Right atrium auricular region (tissue), 2 donors: ENCODE results near the gene RNF220. TPM values are rescaled to one million over a fixed set of nuclear protein-coding genes. Genes with fewer than 3 reads are reported as not detected.

Experiments used
- DNase-seq: peaks from one replicate; pipeline ENCODE4 v3.0.0-alpha.2; 2019; ENCODE audit warnings: low spot score
- H3K27ac ChIP-seq, 2 donors: fragments of 200-600 bp; sonication (generic); 1 replicate in 1 of 2; 2 replicates in 1 of 2; pipeline ENCODE4 v1.5.1; 2016 to 2019
- H3K27me3 ChIP-seq, 2 donors: fragments of 200-600 bp; sonication (generic); one replicate each; pipeline versions ENCODE4 v1.5.1 to v1.6.0; 2017 to 2019
- H3K36me3 ChIP-seq: fragments of 200-600 bp; sonication (generic); one replicate; pipeline ENCODE4 v1.5.1; 2016
- H3K4me1 ChIP-seq, 2 donors: fragments of 200-600 bp; sonication (generic); one replicate each; pipeline versions ENCODE4 v1.5.1 to v1.6.0; 2017 to 2019
- H3K4me3 ChIP-seq, 2 donors: fragments of 200-600 bp; sonication (generic); 1 replicate in 1 of 2; 2 replicates in 1 of 2; pipeline ENCODE4 v1.5.1; 2017 to 2019; ENCODE audit warnings: mild to moderate bottlenecking in 1 of 2, moderate library complexity in 1 of 2
- H3K9me3 ChIP-seq, 2 donors: fragments of 200-600 bp; sonication (generic); one replicate each; pipeline ENCODE4 v1.5.1; 2019
- CTCF ChIP-seq, 2 donors: fragments of 200-600 bp; sonication (generic); IDR thresholded peaks; one replicate each; pipeline ENCODE4 v1.5.1; 2019; ENCODE audit warnings: antibody characterized with exemption in 2 of 2
- total RNA-seq, 2 donors: library from RNA; depleted of rRNA; stranded (reverse); fragments of >200 nt; gene quantifications; one replicate each; pipeline ENCODE4 v1.1.0, GENCODE V29; 2016

The RNF220 gene
- total RNA-seq, 2 donors from 2014 or later = 76.1 to 91.6 TPM

GRCh38 chr1:44413740-44414139 is 8.7 kb downstream of the RNF220 start:
- no peak overlapping the region for H3K4me3 ChIP-seq
- H3K27ac ChIP-seq = no peak overlapping the region
- no peaks in the 10 kb centered on the region for H3K9me3 ChIP-seq
- H3K27me3 ChIP-seq = peaks cover 11 to 52% of the 10 kb centered on the region in 2 donors
- DNase-seq = no peak
- H3K36me3 ChIP-seq = no peaks in the 10 kb centered on the region
- no peak for TF ChIP-seq CTCF (IDR thresholded peaks at IDR 0.05)
- peaks cover 0 to 18% of the 10 kb centered on the region in 2 donors for H3K4me1 ChIP-seq

GRCh38 chr1:44415013-44415412 is 10.0 kb downstream of the RNF220 start:
- no peak for TF ChIP-seq CTCF (IDR thresholded peaks at IDR 0.05)
- Histone ChIP-seq H3K4me1 (peaks cover 0 to 18% of the 10 kb centered on the region in 2 donors), H3K9me3 (no peaks in the 10 kb centered on the region), H3K27ac (no peak overlapping the region), H3K27me3 (peaks cover 21 to 54% of the 10 kb centered on the region in 2 donors), H3K36me3 (no peaks in the 10 kb centered on the region), H3K4me3 (no peak overlapping the region)
- no peak for DNase-seq

- TF ChIP-seq CTCF (IDR thresholded peaks at IDR 0.05) = no peak
- Histone ChIP-seq H3K27ac (no peak overlapping the region), H3K36me3 (no peaks in the 10 kb centered on the region), H3K9me3 (no peaks in the 10 kb centered on the region), H3K27me3 (peaks cover 21 to 55% of the 10 kb centered on the region in 2 donors), H3K4me1 (peaks cover 0 to 20% of the 10 kb centered on the region in 2 donors), H3K4me3 (no peak overlapping the region)
- DNase-seq = no peak
Measured at GRCh38 chr1:44416408-44416807, 11.4 kb downstream of the RNF220 start.

- H3K27ac ChIP-seq = no peak overlapping the region
- H3K36me3 ChIP-seq = no peaks in the 10 kb centered on the region
- no peak for DNase-seq
- H3K4me3 ChIP-seq = peak overlapping the region; percentile 10 to 45
- no peak for TF ChIP-seq CTCF (IDR thresholded peaks at IDR 0.05)
- H3K27me3 ChIP-seq = peaks cover 21 to 48% of the 10 kb centered on the region in 2 donors
- peaks cover 0 to 29% of the 10 kb centered on the region in 2 donors for H3K4me1 ChIP-seq
- H3K9me3 ChIP-seq = no peaks in the 10 kb centered on the region
Measured at GRCh38 chr1:44417351-44418021, 12.4 kb downstream of the RNF220 start.

GRCh38 chr1:44418022-44418673 is 13.1 kb downstream of the RNF220 start:
- peaks cover 21 to 44% of the 10 kb centered on the region in 2 donors for H3K27me3 ChIP-seq
- peak overlapping the region in 1 of 2 donors; percentile 45 for H3K4me3 ChIP-seq
- peaks cover 0 to 36% of the 10 kb centered on the region in 2 donors for H3K4me1 ChIP-seq
- no peaks in the 10 kb centered on the region for H3K36me3 ChIP-seq
- H3K27ac ChIP-seq = no peak overlapping the region
- no peak for TF ChIP-seq CTCF (IDR thresholded peaks at IDR 0.05)
- no peak for DNase-seq
- no peaks in the 10 kb centered on the region for H3K9me3 ChIP-seq
